Measurements from ENCODE around the gene IFIT5.

GRCh38 chr10:89389254-89389653, 25.1 kb upstream of the IFIT5 start:
- TF ChIP-seq POLR2A (IDR thresholded peaks at IDR 0.05) (no peak), POLR2AphosphoS5 (IDR thresholded peaks at IDR 0.05) (no peak)
- TF ChIP-seq, protein P1, sequence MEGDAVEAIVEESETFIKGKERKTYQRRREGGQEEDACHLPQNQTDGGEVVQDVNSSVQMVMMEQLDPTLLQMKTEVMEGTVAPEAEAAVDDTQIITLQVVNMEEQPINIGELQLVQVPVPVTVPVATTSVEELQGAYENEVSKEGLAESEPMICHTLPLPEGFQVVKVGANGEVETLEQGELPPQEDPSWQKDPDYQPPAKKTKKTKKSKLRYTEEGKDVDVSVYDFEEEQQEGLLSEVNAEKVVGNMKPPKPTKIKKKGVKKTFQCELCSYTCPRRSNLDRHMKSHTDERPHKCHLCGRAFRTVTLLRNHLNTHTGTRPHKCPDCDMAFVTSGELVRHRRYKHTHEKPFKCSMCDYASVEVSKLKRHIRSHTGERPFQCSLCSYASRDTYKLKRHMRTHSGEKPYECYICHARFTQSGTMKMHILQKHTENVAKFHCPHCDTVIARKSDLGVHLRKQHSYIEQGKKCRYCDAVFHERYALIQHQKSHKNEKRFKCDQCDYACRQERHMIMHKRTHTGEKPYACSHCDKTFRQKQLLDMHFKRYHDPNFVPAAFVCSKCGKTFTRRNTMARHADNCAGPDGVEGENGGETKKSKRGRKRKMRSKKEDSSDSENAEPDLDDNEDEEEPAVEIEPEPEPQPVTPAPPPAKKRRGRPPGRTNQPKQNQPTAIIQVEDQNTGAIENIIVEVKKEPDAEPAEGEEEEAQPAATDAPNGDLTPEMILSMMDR (IDR thresholded peaks at IDR 0.05), result peak in 2 of 4 experiments; percentile 41 to 49
